HCT116 (cell line): ENCODE measurements around the gene DAGLA.

Experiments
- POLR2AphosphoS5 ChIP-seq: IDR thresholded peaks from 2 replicates; pipeline ENCODE4 v1.6.1; 2011; ENCODE audit warnings: mild to moderate bottlenecking, low read depth, low read length, moderate library complexity
- TF ChIP-seq, protein P1 (sequence below), 3 experiments: fragments of 200-600 bp in 1 of 3; sonication (generic) in 1 of 3; IDR thresholded peaks in 2 of 3; conservative IDR thresholded peaks in 1 of 3; 2 replicates each; pipeline ENCODE4 v1.5.1; 2012 to 2017; ENCODE audit warnings: low read depth in 2 of 3, low read length in 2 of 3, antibody characterized with exemption in 1 of 3, borderline replicate concordance in 1 of 3, control low read depth in 1 of 3, mild to moderate bottlenecking in 1 of 3, mixed read lengths in 1 of 3, mixed run types in 1 of 3, moderate library complexity in 1 of 3; ENCODE audit not compliant: insufficient read depth in 1 of 3

DNA sequence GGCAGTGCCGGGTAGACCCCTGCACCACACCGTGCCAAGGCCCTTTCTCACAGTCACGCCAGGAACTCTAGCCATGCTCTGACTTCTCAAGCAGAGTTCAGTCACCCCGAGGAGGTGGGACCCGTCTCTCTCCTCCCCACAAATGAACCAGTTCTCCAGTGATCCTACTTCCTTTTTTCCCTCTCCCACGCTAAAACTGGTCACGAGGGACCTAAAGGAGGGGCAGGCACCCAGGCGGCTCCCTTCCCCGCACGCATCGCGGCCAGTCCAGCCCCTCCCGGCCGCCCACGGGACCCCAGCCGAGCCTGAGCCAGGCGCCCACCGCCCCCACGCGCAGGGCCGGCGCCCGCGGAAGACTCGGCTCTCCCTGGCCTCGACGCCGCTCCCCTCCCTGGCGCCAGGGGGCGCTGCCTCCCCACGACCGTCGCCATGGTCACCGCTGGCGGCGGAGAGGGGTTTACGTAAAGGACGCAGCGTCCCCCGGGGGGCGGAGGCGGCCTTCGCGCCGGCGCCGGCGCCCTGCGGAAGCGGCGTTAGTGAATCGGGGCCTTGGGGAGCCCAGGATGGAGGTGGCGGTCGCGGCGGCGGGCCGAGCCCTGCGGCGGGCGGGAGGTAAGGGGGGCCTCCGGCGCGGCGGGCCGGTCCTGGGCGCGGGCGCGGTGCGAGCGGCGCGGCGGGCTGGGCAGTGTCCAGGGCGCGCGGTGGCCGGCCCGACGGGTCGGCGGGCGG is at the start of gene DAGLA:
- TF ChIP-seq, protein P1, sequence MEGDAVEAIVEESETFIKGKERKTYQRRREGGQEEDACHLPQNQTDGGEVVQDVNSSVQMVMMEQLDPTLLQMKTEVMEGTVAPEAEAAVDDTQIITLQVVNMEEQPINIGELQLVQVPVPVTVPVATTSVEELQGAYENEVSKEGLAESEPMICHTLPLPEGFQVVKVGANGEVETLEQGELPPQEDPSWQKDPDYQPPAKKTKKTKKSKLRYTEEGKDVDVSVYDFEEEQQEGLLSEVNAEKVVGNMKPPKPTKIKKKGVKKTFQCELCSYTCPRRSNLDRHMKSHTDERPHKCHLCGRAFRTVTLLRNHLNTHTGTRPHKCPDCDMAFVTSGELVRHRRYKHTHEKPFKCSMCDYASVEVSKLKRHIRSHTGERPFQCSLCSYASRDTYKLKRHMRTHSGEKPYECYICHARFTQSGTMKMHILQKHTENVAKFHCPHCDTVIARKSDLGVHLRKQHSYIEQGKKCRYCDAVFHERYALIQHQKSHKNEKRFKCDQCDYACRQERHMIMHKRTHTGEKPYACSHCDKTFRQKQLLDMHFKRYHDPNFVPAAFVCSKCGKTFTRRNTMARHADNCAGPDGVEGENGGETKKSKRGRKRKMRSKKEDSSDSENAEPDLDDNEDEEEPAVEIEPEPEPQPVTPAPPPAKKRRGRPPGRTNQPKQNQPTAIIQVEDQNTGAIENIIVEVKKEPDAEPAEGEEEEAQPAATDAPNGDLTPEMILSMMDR (IDR thresholded peaks at IDR 0.05 in 2 of 3, conservative IDR thresholded peaks at IDR 0.05 in 1 of 3; ENCODE audit: borderline replicate concordance in 1 of 3, insufficient read depth in 1 of 3, low read depth in 2 of 3, low read length in 2 of 3): peak; percentile 65 to 94 (median 76)
- peak; percentile 49 for TF ChIP-seq POLR2AphosphoS5
